ENCODE data around the gene CFAP251. TPM values are rescaled to one million over a fixed set of nuclear protein-coding genes. Genes with fewer than 3 reads are reported as not detected.

The CFAP251 gene
- total RNA-seq, 4 donors from 2014 or later: 0.30 to 6.2 (median 3.4) TPM

DNA sequence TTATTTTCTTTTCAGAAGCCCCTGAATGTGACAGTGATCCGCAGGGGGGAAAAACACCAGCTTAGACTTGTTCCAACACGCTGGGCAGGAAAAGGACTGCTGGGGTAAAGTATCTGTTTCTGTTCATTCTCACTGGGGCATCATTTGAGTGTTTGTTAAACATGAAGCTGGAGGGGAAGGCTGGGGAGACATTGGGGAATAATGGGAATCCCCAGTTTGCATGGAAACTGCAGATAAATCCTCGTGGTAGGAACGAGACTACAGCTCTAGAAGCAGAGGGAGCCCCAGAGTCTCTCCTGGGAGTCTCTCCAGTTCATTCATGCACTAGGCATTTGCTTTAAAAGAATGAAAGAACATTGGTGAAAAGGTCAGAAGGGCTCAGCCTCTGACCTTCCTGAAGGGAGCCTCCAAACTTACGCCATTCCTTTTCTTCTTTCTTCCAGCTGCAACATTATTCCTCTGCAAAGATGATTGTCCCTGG is 2.5 kb upstream of the CFAP251 start:
- intact Hi-C loops (cut with DNase I; ENCODE audit: low total_unique reads): no loop called here
- no peak for DNase-seq (ENCODE audit: low spot score in 2 of 2)
- TF ChIP-seq, protein P1, sequence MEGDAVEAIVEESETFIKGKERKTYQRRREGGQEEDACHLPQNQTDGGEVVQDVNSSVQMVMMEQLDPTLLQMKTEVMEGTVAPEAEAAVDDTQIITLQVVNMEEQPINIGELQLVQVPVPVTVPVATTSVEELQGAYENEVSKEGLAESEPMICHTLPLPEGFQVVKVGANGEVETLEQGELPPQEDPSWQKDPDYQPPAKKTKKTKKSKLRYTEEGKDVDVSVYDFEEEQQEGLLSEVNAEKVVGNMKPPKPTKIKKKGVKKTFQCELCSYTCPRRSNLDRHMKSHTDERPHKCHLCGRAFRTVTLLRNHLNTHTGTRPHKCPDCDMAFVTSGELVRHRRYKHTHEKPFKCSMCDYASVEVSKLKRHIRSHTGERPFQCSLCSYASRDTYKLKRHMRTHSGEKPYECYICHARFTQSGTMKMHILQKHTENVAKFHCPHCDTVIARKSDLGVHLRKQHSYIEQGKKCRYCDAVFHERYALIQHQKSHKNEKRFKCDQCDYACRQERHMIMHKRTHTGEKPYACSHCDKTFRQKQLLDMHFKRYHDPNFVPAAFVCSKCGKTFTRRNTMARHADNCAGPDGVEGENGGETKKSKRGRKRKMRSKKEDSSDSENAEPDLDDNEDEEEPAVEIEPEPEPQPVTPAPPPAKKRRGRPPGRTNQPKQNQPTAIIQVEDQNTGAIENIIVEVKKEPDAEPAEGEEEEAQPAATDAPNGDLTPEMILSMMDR (IDR thresholded peaks at IDR 0.05): no peak
- TF ChIP-seq POLR2A (IDR thresholded peaks at IDR 0.05): no peak
- H3K4me3 ChIP-seq (ENCODE audit: low read depth, poor library complexity, severe bottlenecking): no peak overlapping the region
- 68 to 70% methylated on average over 5 of the region's 5 CpGs for WGBS, 2 donors

DNA sequence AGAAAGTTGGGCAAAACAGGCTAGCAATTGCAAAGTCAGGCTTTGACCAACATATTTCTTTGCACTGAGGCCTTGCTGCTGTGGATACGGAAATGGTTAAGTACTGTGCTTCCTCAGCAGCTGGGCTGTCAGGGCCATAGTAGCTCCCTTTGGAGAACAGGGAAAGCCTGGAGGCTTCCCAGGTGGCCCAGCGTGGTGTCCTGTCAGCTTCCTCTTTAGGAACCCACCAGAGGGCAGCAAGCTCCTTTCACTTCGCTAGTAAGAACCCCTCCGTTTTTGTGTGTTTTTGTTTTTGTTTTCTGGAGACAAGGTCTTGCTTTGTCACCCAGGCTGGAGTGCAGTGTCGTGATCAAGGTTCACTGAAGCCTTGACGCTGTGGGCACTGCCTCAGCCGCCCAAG is 1.7 kb upstream of the CFAP251 start:
- intact Hi-C loops (cut with DNase I; ENCODE audit: low total_unique reads): no loop called here
- no peak overlapping the region for H3K4me3 ChIP-seq (ENCODE audit: low read depth, poor library complexity, severe bottlenecking)
- no peak for DNase-seq (ENCODE audit: low spot score in 2 of 2)
- TF ChIP-seq POLR2A (IDR thresholded peaks at IDR 0.05): no peak
- TF ChIP-seq, protein P1 (IDR thresholded peaks at IDR 0.05): no peak
- WGBS, 2 donors: 69 to 77% methylated on average over 7 of the region's 7 CpGs

DNA sequence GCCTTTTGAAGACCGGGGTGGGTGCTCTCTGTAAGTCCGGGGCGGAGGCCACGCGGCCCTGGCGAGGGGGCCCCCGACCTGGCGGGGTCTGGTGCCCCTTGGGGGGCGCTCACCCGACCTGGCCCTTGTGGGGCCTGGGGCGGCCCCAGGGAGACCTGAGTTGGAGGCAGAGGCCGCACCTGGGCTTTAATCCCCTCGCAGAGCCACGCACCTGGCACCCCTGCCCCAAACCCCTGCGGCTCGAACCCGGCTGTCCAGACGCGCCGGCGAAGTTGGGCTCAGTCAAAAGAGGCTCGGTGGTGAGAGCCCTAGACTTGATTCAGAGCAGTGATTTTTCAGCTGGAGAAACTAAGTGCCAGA is 267 bp downstream of the CFAP251 start:
- 12 to 32% methylated on average over 22 of the region's 22 CpGs for WGBS, 2 donors
- TF ChIP-seq, protein P1 (IDR thresholded peaks at IDR 0.05): no peak
- no peak for DNase-seq (ENCODE audit: low spot score in 2 of 2)
- H3K4me3 ChIP-seq (ENCODE audit: low read depth, poor library complexity, severe bottlenecking): no peak overlapping the region
- intact Hi-C loops (cut with DNase I; ENCODE audit: low total_unique reads): no loop called here

DNA sequence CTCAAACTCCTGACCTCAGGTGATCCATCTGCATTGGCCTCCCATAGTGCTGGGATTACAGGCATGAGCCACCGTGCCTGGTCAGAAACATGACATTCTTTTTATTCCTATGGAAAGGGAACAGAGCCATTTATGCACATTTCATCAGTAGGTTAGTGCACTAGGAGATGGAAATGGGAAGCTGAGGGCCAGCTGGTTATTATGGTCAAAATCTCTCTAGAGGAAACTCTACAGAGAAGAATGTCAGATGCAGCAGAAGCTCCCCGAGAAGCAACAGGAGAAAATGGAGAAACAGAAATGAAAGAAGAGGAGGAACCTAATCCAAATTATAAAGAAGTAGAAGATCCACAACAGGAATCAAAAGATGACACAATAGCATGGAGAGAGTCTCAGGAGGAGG is 2.7 kb downstream of the CFAP251 start:
- intact Hi-C loops (cut with DNase I; ENCODE audit: low total_unique reads): no loop called here
- 75 to 85% methylated on average over 2 of the region's 2 CpGs for WGBS, 2 donors
- H3K4me3 ChIP-seq (ENCODE audit: low read depth, poor library complexity, severe bottlenecking): no peak overlapping the region
- no peak for DNase-seq (ENCODE audit: low spot score in 2 of 2)
- TF ChIP-seq POLR2A (IDR thresholded peaks at IDR 0.05): no peak
- TF ChIP-seq, protein P1 (IDR thresholded peaks at IDR 0.05): no peak

DNA sequence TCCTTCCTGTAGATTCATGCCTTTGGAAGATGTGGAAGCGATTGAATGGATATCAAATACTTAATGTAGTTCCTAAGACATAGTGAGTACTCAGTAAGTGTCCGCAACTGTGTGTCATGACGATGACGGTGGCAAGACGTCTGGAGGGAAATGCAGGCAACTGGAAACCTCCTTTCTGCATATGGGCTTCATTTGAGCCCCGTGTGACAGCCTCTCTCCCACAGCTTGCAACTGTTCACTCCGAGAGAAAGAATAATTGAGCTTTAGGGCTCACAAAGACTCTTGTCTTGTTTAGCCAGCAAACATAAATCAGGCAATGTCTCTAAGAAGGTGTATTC is 6.9 kb downstream of the CFAP251 start:
- DNase-seq (ENCODE audit: low spot score in 2 of 2): no peak
- no peak overlapping the region for H3K4me3 ChIP-seq (ENCODE audit: low read depth, poor library complexity, severe bottlenecking)
- TF ChIP-seq, protein P1 (IDR thresholded peaks at IDR 0.05): no peak
- no peak for TF ChIP-seq POLR2A (IDR thresholded peaks at IDR 0.05)
- intact Hi-C loops (cut with DNase I; ENCODE audit: low total_unique reads): no loop called here
- 14 to 30% methylated on average over 7 of the region's 7 CpGs for WGBS, 2 donors

DNA sequence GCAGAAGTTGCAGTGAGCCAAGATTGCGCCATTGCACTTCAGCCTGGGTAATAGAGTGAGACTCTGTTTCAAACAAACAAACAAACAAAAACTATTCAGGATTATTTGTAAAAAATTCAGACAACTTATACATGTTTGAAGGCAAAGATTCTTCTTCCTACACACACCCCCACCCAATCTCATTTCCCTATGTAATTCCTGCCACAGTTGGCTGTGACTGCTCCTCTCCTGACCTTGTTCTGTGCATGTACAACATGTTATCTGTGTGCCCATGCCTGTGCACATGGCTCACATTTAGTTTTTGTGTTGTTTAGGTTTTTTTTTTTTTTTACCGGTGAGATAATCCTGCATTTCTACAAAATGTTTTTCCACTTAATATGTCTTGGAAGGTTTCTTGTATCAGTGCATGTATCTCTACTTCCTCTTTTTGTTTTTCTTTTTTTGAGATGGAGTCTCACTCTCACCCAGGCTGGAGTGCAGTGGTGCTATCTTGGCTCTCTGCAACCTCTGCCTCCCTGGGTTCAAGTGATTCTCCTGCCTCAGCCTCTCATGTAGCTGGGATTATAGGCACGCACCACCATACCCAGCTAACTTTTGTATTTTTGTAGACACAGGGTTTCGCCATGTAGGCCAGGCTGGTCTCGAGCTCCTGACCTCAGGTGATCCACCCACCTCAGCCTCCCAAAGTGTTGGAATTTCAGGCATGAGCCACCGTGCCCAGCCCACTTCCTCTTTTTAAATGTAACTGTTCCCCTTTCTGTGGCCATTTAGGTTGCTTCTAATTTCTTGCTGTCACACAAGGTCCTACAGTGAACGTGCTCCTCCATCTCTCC is 8.7 kb downstream of the CFAP251 start:
- no peak for TF ChIP-seq POLR2A (IDR thresholded peaks at IDR 0.05)
- DNase-seq (ENCODE audit: low spot score in 2 of 2): no peak
- intact Hi-C loops (cut with DNase I; ENCODE audit: low total_unique reads): no loop called here
- WGBS, 2 donors: 75 to 76% methylated on average over 7 of the region's 7 CpGs
- no peak overlapping the region for H3K4me3 ChIP-seq (ENCODE audit: low read depth, poor library complexity, severe bottlenecking)

Measured in lower leg skin (tissue), 4 donors.